NCI-H82 (cell line): Measurements from ENCODE around the gene CSDE1.

Source experiments
- DNase-seq: peaks from one replicate; lab custom pipeline; 2025; lab: John Stamatoyannopoulos, UW

CSDE1 gene

GRCh38 chr1:114701931-114702330 lies 55.9 kb downstream of the CSDE1 start:
- no peak for DNase-seq

GRCh38 chr1:114700036-114700600 lies 57.7 kb downstream of the CSDE1 start:
- no peak for DNase-seq

GRCh38 chr1:114696810-114697209 lies 61.0 kb downstream of the CSDE1 start:
- DNase-seq, result no peak

GRCh38 chr1:114695430-114696058 lies 62.2 kb downstream of the CSDE1 start, which contains the start of gene AMPD1:
AMPD1 (minus strand) TSS chr1:114695546; CDS start chr1:114695471, 75 bp downstream.
- no peak for DNase-seq

- no peak for DNase-seq
These were observed 63.1 kb downstream of the CSDE1 start for GRCh38 chr1:114694540-114695310.

GRCh38 chr1:114692947-114693346 lies 64.8 kb downstream of the CSDE1 start:
- DNase-seq, result no peak

DNA sequence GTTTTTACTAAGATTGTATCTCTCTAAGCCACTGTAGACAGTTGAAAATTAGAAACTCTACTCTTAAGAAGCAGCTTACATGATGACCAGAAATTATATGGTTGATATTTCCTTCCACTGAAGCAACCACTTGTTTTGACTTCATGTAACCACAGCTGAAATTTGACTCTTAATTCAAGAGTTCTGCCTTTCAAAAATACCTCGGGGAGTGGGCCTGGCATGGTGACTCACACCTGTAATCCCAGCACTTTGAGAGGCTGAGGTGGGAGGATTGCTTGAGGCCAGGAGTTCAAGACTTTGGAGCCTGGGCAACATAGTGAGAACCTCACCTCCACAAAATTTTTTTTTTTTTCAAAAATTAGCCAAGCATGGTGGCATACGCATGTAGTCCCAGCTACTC lies 66.7 kb downstream of the CSDE1 start:
- DNase-seq, result no peak

- no peak for DNase-seq
These were observed 67.6 kb downstream of the CSDE1 start for GRCh38 chr1:114690148-114690547.

GRCh38 chr1:114688526-114688925 lies 69.3 kb downstream of the CSDE1 start:
- no peak for DNase-seq

GRCh38 chr1:114685851-114686250 lies 71.9 kb downstream of the CSDE1 start:
- no peak for DNase-seq

- DNase-seq, result no peak
These were observed 80.1 kb downstream of the CSDE1 start for GRCh38 chr1:114677691-114678090.

GRCh38 chr1:114676115-114676514 lies 81.7 kb downstream of the CSDE1 start:
- DNase-seq, result no peak

GRCh38 chr1:114671939-114672275 lies 85.9 kb downstream of the CSDE1 start:
- no peak for DNase-seq

- peak; percentile 8 for DNase-seq
These were observed 86.5 kb downstream of the CSDE1 start for GRCh38 chr1:114671011-114671938.

DNA sequence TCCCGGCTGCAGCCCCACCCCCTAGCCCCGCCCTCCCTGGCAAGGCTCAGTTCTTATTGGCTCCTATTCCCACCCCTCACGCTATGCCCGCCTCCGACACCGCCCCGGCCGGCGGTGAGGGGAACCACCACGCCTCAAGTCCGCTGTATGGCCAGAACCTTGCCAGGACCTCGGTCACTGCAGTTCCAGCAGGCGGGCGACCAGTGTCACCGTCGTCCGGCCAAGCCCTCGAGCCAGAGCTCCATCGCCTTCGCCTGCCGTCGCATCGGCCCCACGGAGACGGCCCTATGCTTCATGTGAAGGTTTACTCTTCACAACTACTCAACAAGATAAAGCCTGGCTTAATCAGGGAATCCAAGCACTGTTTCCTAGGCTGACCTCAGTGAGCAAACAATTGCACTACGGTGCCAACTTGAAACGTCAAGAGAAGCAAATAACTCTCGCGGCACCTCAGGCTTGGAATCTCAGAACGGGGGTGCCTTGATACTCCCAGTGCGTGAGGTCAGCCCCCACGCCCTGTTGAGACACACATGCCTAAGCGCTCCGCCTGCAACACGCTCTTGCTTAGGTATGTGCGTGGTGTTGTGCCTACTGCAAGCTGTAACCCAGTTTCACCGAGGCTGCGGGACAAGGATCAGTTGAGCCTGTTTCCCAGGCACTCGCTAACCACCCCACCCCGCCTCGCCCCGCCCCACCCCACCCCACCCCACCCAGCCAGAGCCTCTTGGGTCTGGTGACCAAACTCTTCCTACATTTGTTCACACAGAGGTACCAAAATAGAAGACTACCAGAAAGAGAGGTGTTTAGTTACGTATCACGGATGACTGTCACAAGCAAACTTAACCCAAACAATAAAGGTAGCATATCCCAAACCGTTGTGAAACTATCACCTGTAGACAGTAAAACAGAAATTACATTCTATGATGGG lies 87.4 kb downstream of the CSDE1 start:
- peak; percentile 89 for DNase-seq

- no peak for DNase-seq
These were observed 88.2 kb downstream of the CSDE1 start, which contains the start of gene DENND2C for GRCh38 chr1:114669562-114670082. DENND2C (minus strand) TSS chr1:114670049; CDS start chr1:114625984, 44,065 bp downstream.

GRCh38 chr1:114668784-114669561 lies 88.8 kb downstream of the CSDE1 start:
- peak; percentile 15 for DNase-seq

DNA sequence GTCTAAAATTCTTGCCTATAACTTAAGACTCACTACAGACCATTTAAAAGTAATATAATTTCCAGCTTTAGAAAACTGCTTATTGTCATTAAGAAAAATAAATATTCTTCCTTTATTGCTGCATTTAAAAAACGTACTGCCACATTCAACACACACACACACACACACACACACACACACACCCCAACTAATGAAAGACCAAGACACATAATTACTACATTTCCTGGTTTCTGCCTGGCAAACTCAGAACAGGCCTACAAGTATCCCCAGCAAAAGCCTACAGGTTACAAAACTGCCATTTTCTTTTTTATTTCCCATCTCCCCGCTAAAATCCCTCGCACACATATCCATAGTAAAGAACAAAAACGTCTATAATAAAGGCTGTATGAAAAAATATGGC lies 89.4 kb downstream of the CSDE1 start:
- no peak for DNase-seq

GRCh38 chr1:114666954-114667353 lies 90.8 kb downstream of the CSDE1 start:
- DNase-seq, result no peak
